HEK293 (cell line): Measurements from ENCODE around the gene UCN2.
A peak's percentile ranks its signal among the peaks of the same experiment; 100 is the strongest.

Experiments
- CTCF ChIA-PET: fragments of 350-600 bp; formaldehyde crosslinking; extraction: SDS; loops from one replicate; lab custom pipeline; 2021; ENCODE audit warnings: antibody characterized with exemption; lab: Yijun Ruan, JAX
- POLR2A ChIA-PET: fragments of 300-600 bp; formaldehyde crosslinking; extraction: SDS; loops from one replicate; lab custom pipeline; 2020; ENCODE audit warnings: antibody characterized with exemption, inconsistent platforms; lab: Yijun Ruan, JAX
- H3K27ac ChIP-seq: fragments of 200-500 bp; sonication (Bioruptor generic); 2 replicates; pipeline ENCODE4 v1.5.1; 2014; ENCODE audit warnings: low read depth, low read length, control low read depth, inconsistent platforms; ENCODE audit errors: extremely low read depth
- H3K36me3 ChIP-seq, 2 experiments: fragments of 200-500 bp in 1 of 2; sonication (Bioruptor generic) in 1 of 2; 1 replicate in 1 of 2; 2 replicates in 1 of 2; pipeline ENCODE4 v1.5.1; 2014 to 2017; ENCODE audit warnings: inconsistent platforms in 2 of 2, low read length in 2 of 2; ENCODE audit not compliant: control insufficient read depth in 2 of 2, insufficient read depth in 1 of 2
- H3K4me1 ChIP-seq: fragments of 200-500 bp; sonication (Bioruptor generic); 2 replicates; pipeline ENCODE4 v1.5.1; 2014; ENCODE audit warnings: mild to moderate bottlenecking, low read length, inconsistent platforms; ENCODE audit not compliant: control insufficient read depth, insufficient read depth
- H3K4me3 ChIP-seq: 2 replicates; pipeline ENCODE4 v1.5.1; 2011; ENCODE audit warnings: low read depth, mild to moderate bottlenecking, control low read depth, low read length, moderate library complexity
- H3K9me3 ChIP-seq: fragments of 200-500 bp; sonication (Bioruptor generic); 2 replicates; pipeline ENCODE4 v1.5.1; 2014; ENCODE audit warnings: low read depth, low read length, inconsistent platforms; ENCODE audit not compliant: control insufficient read depth, insufficient read depth
- EGR2 ChIP-seq: fragments of 450-650 bp; formaldehyde crosslinking; IDR thresholded peaks from 2 replicates; pipeline ENCODE4 v1.5.1; 2016; ENCODE audit warnings: low read depth, missing biosample characterization, missing genetic modification characterization
- HOXD13 ChIP-seq: sonication (generic); formaldehyde crosslinking; IDR thresholded peaks from 2 replicates; pipeline ENCODE4 v1.8.0; 2022; ENCODE audit warnings: missing genetic modification reagents, borderline replicate concordance
- REPIN1 ChIP-seq: fragments of 450-650 bp; formaldehyde crosslinking; IDR thresholded peaks from 2 replicates; pipeline ENCODE4 v1.5.1; 2017; ENCODE audit warnings: missing biosample characterization, missing genetic modification characterization, low read depth
- ZBTB48 ChIP-seq: fragments of 450-650 bp; formaldehyde crosslinking; IDR thresholded peaks from 2 replicates; pipeline ENCODE4 v1.5.1; 2016; ENCODE audit warnings: missing biosample characterization, missing genetic modification characterization
- ZBTB7A ChIP-seq: fragments of 450-650 bp; formaldehyde crosslinking; IDR thresholded peaks from 2 replicates; pipeline ENCODE4 v1.5.1; 2016; ENCODE audit warnings: low read depth, missing biosample characterization, missing genetic modification characterization
- ZFHX2 ChIP-seq: fragments of 450-650 bp; formaldehyde crosslinking; conservative IDR thresholded peaks from 2 replicates; pipeline ENCODE4 v1.5.1; 2016; ENCODE audit warnings: missing biosample characterization, missing genetic modification characterization
- ZNF121 ChIP-seq: fragments of 450-650 bp; formaldehyde crosslinking; IDR thresholded peaks from 2 replicates; pipeline ENCODE4 v1.5.1; 2016; ENCODE audit warnings: missing biosample characterization, missing genetic modification characterization
- ZNF600 ChIP-seq: fragments of 450-650 bp; formaldehyde crosslinking; IDR thresholded peaks from 2 replicates; pipeline ENCODE4 v1.5.1; 2016; ENCODE audit warnings: missing biosample characterization, missing genetic modification characterization
- ZNF623 ChIP-seq: fragments of 450-650 bp; formaldehyde crosslinking; IDR thresholded peaks from 2 replicates; pipeline ENCODE4 v1.5.1; 2016; ENCODE audit warnings: missing biosample characterization, missing genetic modification characterization
- ZNF776 ChIP-seq: fragments of 450-650 bp; formaldehyde crosslinking; IDR thresholded peaks from 2 replicates; pipeline ENCODE4 v1.5.0; 2017; ENCODE audit warnings: missing biosample characterization, missing genetic modification characterization, borderline replicate concordance
- ZNF777 ChIP-seq: fragments of 450-650 bp; formaldehyde crosslinking; IDR thresholded peaks from 2 replicates; pipeline ENCODE4 v1.5.1; 2017; ENCODE audit warnings: missing biosample characterization, missing genetic modification characterization, borderline replicate concordance
- TF ChIP-seq, protein P1 (sequence below): fragments of 450-650 bp; formaldehyde crosslinking; conservative IDR thresholded peaks from 2 replicates; pipeline ENCODE4 v1.5.1; 2016; ENCODE audit warnings: low read depth, missing biosample characterization, missing genetic modification characterization
- TF ChIP-seq, protein P2 (sequence below): fragments of 450-650 bp; formaldehyde crosslinking; IDR thresholded peaks from 2 replicates; pipeline ENCODE4 v1.5.1; 2016; ENCODE audit warnings: missing biosample characterization, missing genetic modification characterization
- TF ChIP-seq, protein P3 (sequence below): fragments of 450-650 bp; formaldehyde crosslinking; IDR thresholded peaks from 2 replicates; pipeline ENCODE4 v1.5.1; 2017; ENCODE audit warnings: missing biosample characterization, missing genetic modification characterization

UCN2 gene

DNA sequence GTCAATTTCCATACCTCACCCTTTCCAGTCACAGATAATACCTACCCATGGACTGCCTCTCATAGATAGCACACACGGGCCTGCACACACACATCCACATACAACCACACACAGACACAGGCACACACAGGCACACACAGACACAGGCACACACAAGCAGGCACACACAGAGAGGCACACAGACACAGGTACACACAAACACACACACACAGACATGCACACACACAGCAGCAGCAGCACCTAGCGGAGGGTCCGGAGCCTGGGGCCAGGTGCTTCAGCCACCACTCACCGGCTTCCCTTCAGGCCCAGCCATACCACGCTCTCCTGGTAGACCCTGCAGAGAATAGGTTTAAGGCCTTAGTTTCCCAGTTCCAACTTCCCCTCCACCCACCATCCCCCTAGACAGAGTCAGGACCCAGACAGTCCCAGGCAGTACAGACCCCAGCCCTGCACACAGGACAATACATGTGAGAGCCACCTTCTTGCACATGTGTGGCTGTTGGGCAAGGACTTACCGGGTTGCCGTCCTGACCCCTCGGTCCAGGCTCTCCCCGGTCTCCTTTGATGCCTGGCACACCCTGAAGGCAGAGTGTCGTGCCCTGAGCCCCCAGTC, 10.5 kb upstream of the UCN2 start:
- POLR2A ChIA-PET, result no interaction called here

DNA sequence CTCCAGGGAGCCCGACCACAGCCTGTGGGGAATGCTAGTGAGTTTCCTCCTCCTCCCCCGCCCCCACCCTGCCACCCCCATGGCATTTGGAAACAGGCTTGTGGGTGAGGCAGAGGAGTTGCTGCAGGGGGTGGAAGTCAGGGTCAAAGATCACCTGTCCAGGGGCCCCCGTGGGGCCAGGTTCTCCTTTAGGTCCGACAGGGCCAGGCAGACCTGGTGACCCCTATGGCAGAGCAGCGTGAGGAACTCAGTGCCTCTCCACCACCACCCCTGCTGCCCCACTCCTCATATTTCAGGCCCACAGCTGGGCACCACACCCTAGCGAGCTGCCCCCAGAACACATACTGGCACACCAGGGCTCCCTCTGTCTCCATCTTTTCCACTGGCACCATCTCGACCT, 8.9 kb upstream of the UCN2 start:
- no peaks in the 10 kb centered on the region for H3K9me3 ChIP-seq
- TF ChIP-seq ZNF623 (no peak), EGR2 (tag by site-specific recombination) (peak; percentile 19; the same call in 1 of the 2 replicates), REPIN1 (tag by site-specific recombination) (no peak), ZFHX2 (tag by site-specific recombination) (peak; percentile 42)
- TF ChIP-seq, protein P1, sequence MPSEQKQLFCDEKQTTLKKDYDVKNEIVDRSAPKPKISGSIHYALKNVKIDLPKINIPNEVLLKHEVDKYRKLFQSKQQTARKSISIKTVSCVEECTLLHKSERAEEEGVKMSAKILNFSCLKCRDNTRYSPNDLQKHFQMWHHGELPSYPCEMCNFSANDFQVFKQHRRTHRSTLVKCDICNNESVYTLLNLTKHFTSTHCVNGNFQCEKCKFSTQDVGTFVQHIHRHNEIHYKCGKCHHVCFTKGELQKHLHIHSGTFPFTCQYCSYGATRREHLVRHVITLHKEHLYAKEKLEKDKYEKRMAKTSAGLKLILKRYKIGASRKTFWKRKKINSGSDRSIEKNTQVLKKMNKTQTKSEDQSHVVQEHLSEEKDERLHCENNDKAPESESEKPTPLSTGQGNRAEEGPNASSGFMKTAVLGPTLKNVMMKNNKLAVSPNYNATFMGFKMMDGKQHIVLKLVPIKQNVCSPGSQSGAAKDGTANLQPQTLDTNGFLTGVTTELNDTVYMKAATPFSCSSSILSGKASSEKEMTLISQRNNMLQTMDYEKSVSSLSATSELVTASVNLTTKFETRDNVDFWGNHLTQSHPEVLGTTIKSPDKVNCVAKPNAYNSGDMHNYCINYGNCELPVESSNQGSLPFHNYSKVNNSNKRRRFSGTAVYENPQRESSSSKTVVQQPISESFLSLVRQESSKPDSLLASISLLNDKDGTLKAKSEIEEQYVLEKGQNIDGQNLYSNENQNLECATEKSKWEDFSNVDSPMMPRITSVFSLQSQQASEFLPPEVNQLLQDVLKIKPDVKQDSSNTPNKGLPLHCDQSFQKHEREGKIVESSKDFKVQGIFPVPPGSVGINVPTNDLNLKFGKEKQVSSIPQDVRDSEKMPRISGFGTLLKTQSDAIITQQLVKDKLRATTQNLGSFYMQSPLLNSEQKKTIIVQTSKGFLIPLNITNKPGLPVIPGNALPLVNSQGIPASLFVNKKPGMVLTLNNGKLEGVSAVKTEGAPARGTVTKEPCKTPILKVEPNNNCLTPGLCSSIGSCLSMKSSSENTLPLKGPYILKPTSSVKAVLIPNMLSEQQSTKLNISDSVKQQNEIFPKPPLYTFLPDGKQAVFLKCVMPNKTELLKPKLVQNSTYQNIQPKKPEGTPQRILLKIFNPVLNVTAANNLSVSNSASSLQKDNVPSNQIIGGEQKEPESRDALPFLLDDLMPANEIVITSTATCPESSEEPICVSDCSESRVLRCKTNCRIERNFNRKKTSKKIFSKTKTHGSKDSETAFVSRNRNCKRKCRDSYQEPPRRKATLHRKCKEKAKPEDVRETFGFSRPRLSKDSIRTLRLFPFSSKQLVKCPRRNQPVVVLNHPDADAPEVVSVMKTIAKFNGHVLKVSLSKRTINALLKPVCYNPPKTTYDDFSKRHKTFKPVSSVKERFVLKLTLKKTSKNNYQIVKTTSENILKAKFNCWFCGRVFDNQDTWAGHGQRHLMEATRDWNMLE (tag by site-specific recombination), result no peak
- TF ChIP-seq, all 188 proteins: peak for 2
- Histone ChIP-seq H3K27ac (no peak overlapping the region), H3K4me1 (no peaks in the 10 kb centered on the region), H3K36me3 (peaks cover 0 to 6% of the 10 kb centered on the region in 2 experiments; a peak in 1 of 3 replicates), H3K4me3 (no peak overlapping the region)
- POLR2A ChIA-PET, result no interaction called here
- CTCF ChIA-PET, result no interaction called here

More for the DNA sequence above, 10.5 kb upstream of the UCN2 start:
- Histone ChIP-seq H3K27ac (no peak overlapping the region), H3K4me1 (no peaks in the 10 kb centered on the region), H3K4me3 (no peak overlapping the region)
- CTCF ChIA-PET, result no interaction called here
- TF ChIP-seq ZNF600 (tag by site-specific recombination) (peak; percentile 90), ZBTB7A (tag by site-specific recombination) (0 out of 2 replicates have a peak, but pooled peaks have one; percentile 53), ZNF121 (peak; percentile 68), HOXD13 (no peak), ZBTB48 (no peak), ZNF776 (tag by site-specific recombination) (no peak), ZNF777 (tag by site-specific recombination) (no peak)
- TF ChIP-seq, protein P2, sequence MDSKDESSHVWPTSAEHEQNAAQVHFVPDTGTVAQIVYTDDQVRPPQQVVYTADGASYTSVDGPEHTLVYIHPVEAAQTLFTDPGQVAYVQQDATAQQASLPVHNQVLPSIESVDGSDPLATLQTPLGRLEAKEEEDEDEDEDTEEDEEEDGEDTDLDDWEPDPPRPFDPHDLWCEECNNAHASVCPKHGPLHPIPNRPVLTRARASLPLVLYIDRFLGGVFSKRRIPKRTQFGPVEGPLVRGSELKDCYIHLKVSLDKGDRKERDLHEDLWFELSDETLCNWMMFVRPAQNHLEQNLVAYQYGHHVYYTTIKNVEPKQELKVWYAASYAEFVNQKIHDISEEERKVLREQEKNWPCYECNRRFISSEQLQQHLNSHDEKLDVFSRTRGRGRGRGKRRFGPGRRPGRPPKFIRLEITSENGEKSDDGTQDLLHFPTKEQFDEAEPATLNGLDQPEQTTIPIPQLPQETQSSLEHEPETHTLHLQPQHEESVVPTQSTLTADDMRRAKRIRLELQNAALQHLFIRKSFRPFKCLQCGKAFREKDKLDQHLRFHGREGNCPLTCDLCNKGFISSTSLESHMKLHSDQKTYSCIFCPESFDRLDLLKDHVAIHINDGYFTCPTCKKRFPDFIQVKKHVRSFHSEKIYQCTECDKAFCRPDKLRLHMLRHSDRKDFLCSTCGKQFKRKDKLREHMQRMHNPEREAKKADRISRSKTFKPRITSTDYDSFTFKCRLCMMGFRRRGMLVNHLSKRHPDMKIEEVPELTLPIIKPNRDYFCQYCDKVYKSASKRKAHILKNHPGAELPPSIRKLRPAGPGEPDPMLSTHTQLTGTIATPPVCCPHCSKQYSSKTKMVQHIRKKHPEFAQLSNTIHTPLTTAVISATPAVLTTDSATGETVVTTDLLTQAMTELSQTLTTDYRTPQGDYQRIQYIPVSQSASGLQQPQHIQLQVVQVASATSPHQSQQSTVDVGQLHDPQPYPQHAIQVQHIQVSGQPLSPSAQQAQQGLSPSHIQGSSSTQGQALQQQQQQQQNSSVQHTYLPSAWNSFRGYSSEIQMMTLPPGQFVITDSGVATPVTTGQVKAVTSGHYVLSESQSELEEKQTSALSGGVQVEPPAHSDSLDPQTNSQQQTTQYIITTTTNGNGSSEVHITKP (tag by site-specific recombination), result no peak
- TF ChIP-seq, protein P3, sequence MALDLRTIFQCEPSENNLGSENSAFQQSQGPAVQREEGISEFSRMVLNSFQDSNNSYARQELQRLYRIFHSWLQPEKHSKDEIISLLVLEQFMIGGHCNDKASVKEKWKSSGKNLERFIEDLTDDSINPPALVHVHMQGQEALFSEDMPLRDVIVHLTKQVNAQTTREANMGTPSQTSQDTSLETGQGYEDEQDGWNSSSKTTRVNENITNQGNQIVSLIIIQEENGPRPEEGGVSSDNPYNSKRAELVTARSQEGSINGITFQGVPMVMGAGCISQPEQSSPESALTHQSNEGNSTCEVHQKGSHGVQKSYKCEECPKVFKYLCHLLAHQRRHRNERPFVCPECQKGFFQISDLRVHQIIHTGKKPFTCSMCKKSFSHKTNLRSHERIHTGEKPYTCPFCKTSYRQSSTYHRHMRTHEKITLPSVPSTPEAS (tag by site-specific recombination), result peak; percentile 92
- TF ChIP-seq, all 188 proteins: peak for 4
- Histone ChIP-seq H3K9me3 (no peaks in the 10 kb centered on the region), H3K36me3 (peaks cover 0 to 11% of the 10 kb centered on the region in 2 experiments; a peak in 1 of 3 replicates)
